GM21423 (cell line): Measurements from ENCODE around the gene B9D1.

Experiments used
- ATAC-seq: cut with Tn5 transposase; IDR thresholded peaks from one replicate; pipeline ENCODE4 v1.9.1; 2021; ENCODE audit warnings: mild to moderate bottlenecking, moderate library complexity; ENCODE audit not compliant: unreplicated experiment

B9D1 gene

GRCh38 chr17:19362277-19363113 is at the start of gene B9D1:
TSS of gene B9D1 (minus strand) at chr17:19362723. CDS start at chr17:19362569, 154 bp downstream.
- peak; percentile 75 for ATAC-seq

GRCh38 chr17:19411631-19412030 is 49.1 kb upstream of the B9D1 start:
- no peak for ATAC-seq

GRCh38 chr17:19410875-19411620 is 48.5 kb upstream of the B9D1 start, which contains the start of gene RNF112:
TSS of gene RNF112 (plus strand) at chr17:19411232. CDS start at chr17:19411409, 177 bp downstream.
- no peak for ATAC-seq

- no peak for ATAC-seq
Measured at GRCh38 chr17:19410091-19410490, 47.6 kb upstream of the B9D1 start.

GRCh38 chr17:19409509-19409908 is 47.0 kb upstream of the B9D1 start:
- ATAC-seq = no peak

GRCh38 chr17:19409066-19409465 is 46.5 kb upstream of the B9D1 start:
- no peak for ATAC-seq

GRCh38 chr17:19408346-19408710 is 45.8 kb upstream of the B9D1 start:
- no peak for ATAC-seq

GRCh38 chr17:19407601-19408345 is 45.2 kb upstream of the B9D1 start:
- no peak for ATAC-seq

- ATAC-seq = no peak
Measured at GRCh38 chr17:19405114-19405513, 42.6 kb upstream of the B9D1 start.

GRCh38 chr17:19404264-19404663 is 41.7 kb upstream of the B9D1 start:
- ATAC-seq = no peak

GRCh38 chr17:19403021-19403420 is 40.5 kb upstream of the B9D1 start:
- ATAC-seq = no peak

- ATAC-seq = no peak
Measured at GRCh38 chr17:19402171-19402570, 39.6 kb upstream of the B9D1 start.

- no peak for ATAC-seq
Measured at GRCh38 chr17:19401321-19402010, 38.9 kb upstream of the B9D1 start.

GRCh38 chr17:19399750-19400450 is 37.4 kb upstream of the B9D1 start:
- no peak for ATAC-seq

- ATAC-seq = no peak
Measured at GRCh38 chr17:19398301-19399181, 36.0 kb upstream of the B9D1 start.

GRCh38 chr17:19397556-19398041 is 35.1 kb upstream of the B9D1 start:
- no peak for ATAC-seq

GRCh38 chr17:19392303-19392702 is 29.8 kb upstream of the B9D1 start:
- no peak for ATAC-seq

GRCh38 chr17:19391432-19391831 is 28.9 kb upstream of the B9D1 start:
- no peak for ATAC-seq

- ATAC-seq = no peak
Measured at GRCh38 chr17:19390951-19391350, 28.4 kb upstream of the B9D1 start.
